ENCODE results near the gene CEACAM19. TPM values are rescaled to one million over a fixed set of nuclear protein-coding genes. Genes with fewer than 3 reads are reported as not detected.

Gene CEACAM19
- total RNA-seq, 1 donor from 2014 or later = 25.8 TPM

- H3K9me3 Mint-ChIP-seq (ENCODE audit: low read depth) = no peaks in the 10 kb centered on the region
- peaks cover 2% of the 10 kb centered on the region for H3K4me1 Mint-ChIP-seq (ENCODE audit: low read depth)
- H3K36me3 Mint-ChIP-seq (ENCODE audit: insufficient read depth) = peaks cover 25% of the 10 kb centered on the region
- no peak for TF ChIP-seq CTCF (IDR thresholded peaks at IDR 0.05; ENCODE audit: unreplicated experiment)
- no peaks in the 10 kb centered on the region for H3K27me3 Mint-ChIP-seq
- no peak overlapping the region for H3K4me3 Mint-ChIP-seq (ENCODE audit: low read depth)
- no peak for DNase-seq (ENCODE audit: low spot score, unreplicated experiment)
- no peak overlapping the region for H3K27ac Mint-ChIP-seq
Observed at GRCh38 chr19:44649578-44650145, 21.6 kb upstream of the CEACAM19 start.

- Mint-ChIP-seq H3K9me3 (ENCODE audit: low read depth) (no peaks in the 10 kb centered on the region), H3K27me3 (no peaks in the 10 kb centered on the region), H3K4me3 (ENCODE audit: low read depth) (no peak overlapping the region), H3K36me3 (ENCODE audit: insufficient read depth) (peaks cover 43% of the 10 kb centered on the region), H3K27ac (no peak overlapping the region), H3K4me1 (ENCODE audit: low read depth) (peaks cover 3% of the 10 kb centered on the region)
- no peak for TF ChIP-seq CTCF (IDR thresholded peaks at IDR 0.05; ENCODE audit: unreplicated experiment)
- DNase-seq (ENCODE audit: low spot score, unreplicated experiment) = no peak
Observed at GRCh38 chr19:44653343-44653742, 17.9 kb upstream of the CEACAM19 start.

- Mint-ChIP-seq H3K9me3 (ENCODE audit: low read depth) (no peaks in the 10 kb centered on the region), H3K27ac (no peak overlapping the region), H3K27me3 (no peaks in the 10 kb centered on the region), H3K4me3 (ENCODE audit: low read depth) (no peak overlapping the region), H3K4me1 (ENCODE audit: low read depth) (peaks cover 3% of the 10 kb centered on the region), H3K36me3 (ENCODE audit: insufficient read depth) (peaks cover 44% of the 10 kb centered on the region)
- TF ChIP-seq CTCF (IDR thresholded peaks at IDR 0.05; ENCODE audit: unreplicated experiment) = peak; percentile 65
- peak; percentile 33 for DNase-seq (ENCODE audit: low spot score, unreplicated experiment)
Observed at GRCh38 chr19:44653977-44654774, 17.1 kb upstream of the CEACAM19 start.

- no peak overlapping the region for H3K4me3 Mint-ChIP-seq (ENCODE audit: low read depth)
- H3K36me3 Mint-ChIP-seq (ENCODE audit: insufficient read depth) = peaks cover 41% of the 10 kb centered on the region
- peaks cover 3% of the 10 kb centered on the region for H3K4me1 Mint-ChIP-seq (ENCODE audit: low read depth)
- no peaks in the 10 kb centered on the region for H3K9me3 Mint-ChIP-seq (ENCODE audit: low read depth)
- H3K27ac Mint-ChIP-seq = peak overlapping the region; percentile 73
- no peaks in the 10 kb centered on the region for H3K27me3 Mint-ChIP-seq
- peak; percentile 92 for TF ChIP-seq CTCF (IDR thresholded peaks at IDR 0.05; ENCODE audit: unreplicated experiment)
- DNase-seq (ENCODE audit: low spot score, unreplicated experiment) = peak; percentile 70
Observed at GRCh38 chr19:44657211-44657921, 13.9 kb upstream of the CEACAM19 start.

GRCh38 chr19:44658069-44658733 lies 13.1 kb upstream of the CEACAM19 start:
- no peak for DNase-seq (ENCODE audit: low spot score, unreplicated experiment)
- no peaks in the 10 kb centered on the region for H3K27me3 Mint-ChIP-seq
- no peak for TF ChIP-seq CTCF (IDR thresholded peaks at IDR 0.05; ENCODE audit: unreplicated experiment)

More at GRCh38 chr19:44658069-44658733, 13.1 kb upstream of the CEACAM19 start:
- no peak overlapping the region for H3K4me3 Mint-ChIP-seq (ENCODE audit: low read depth)
- peaks cover 41% of the 10 kb centered on the region for H3K36me3 Mint-ChIP-seq (ENCODE audit: insufficient read depth)
- no peak overlapping the region for H3K27ac Mint-ChIP-seq
- H3K4me1 Mint-ChIP-seq (ENCODE audit: low read depth) = peaks cover 3% of the 10 kb centered on the region
- H3K9me3 Mint-ChIP-seq (ENCODE audit: low read depth) = no peaks in the 10 kb centered on the region

All from progenitor cell of endocrine pancreas (in vitro differentiated cells).